Measurements from ENCODE around the gene FBRS.
"Not testable (repeated sequence)": the region's sequence is repeated elsewhere in the genome, so short reads cannot be mapped to it uniquely, and the experiment has no call there.

The FBRS gene

GRCh38 chr16:30665155-30665829, 7.1 kb downstream of the FBRS start:
- no peak for DNase-seq (ENCODE audit: low spot score)

DNA sequence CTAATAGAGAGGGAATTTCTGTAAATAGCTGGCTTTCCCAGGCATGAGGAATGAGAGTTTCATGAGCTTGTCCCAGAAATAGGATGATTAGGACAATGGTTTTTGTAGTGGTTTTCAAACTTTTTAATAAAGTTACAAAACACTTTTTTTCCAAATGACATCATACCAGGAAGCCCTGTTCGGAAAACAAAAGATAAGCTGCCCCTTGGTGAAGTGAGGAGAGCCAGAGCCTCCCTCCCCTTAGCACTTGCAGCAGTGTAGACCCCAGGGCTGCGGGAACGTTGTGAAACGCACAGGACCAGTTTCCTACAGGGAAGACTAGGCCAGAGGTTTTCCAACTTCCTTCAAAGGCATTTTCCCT, 7.6 kb downstream of the FBRS start:
- no peak for DNase-seq (ENCODE audit: low spot score)

DNA sequence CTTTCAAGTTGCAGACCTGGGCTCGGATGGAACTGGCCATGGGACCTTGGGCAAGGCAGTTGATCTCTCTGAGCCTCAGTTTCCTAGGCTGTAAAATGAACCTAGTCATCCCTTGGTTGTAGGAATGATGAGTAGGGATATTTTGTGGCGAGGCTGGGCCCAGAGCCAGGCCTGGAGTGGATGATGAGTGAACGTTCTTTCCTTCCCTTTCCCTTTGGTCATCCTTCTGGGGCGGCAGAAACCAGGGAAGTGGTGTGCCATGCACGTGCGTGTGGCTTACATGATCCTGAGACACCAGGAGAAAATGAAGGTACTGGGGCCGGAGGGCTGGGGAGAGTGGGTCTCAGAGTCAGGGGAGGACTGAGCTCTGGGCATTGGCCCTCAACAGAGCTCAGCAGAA, 8.4 kb downstream of the FBRS start:
- DNase-seq (ENCODE audit: low spot score): no peak

GRCh38 chr16:30667361-30667905, 9.2 kb downstream of the FBRS start:
- DNase-seq (ENCODE audit: low spot score): no peak

DNA sequence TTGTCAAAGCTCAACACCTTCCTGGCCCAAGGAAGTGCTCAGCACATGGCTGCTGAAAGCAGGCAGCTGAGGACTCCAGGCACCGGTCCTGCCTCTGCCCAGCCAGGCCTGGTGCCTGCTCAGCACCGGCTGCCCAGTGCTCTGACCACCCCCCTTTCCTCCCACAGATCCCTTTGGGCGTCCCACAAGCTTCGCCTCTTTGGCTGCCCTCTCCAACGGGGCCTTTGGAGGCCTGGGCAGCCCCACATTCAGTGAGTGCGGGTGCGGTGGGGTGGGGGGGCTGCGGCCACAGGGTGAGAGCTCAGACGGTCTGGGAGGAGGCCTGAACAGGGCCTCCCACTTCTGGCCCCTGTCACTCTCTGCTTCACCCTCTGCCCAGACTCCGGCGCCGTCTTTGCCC, 10.2 kb downstream of the FBRS start:
- DNase-seq (ENCODE audit: low spot score): no peak

- no peak for DNase-seq (ENCODE audit: low spot score)
These were observed 11.0 kb downstream of the FBRS start for GRCh38 chr16:30669026-30669902.

DNA sequence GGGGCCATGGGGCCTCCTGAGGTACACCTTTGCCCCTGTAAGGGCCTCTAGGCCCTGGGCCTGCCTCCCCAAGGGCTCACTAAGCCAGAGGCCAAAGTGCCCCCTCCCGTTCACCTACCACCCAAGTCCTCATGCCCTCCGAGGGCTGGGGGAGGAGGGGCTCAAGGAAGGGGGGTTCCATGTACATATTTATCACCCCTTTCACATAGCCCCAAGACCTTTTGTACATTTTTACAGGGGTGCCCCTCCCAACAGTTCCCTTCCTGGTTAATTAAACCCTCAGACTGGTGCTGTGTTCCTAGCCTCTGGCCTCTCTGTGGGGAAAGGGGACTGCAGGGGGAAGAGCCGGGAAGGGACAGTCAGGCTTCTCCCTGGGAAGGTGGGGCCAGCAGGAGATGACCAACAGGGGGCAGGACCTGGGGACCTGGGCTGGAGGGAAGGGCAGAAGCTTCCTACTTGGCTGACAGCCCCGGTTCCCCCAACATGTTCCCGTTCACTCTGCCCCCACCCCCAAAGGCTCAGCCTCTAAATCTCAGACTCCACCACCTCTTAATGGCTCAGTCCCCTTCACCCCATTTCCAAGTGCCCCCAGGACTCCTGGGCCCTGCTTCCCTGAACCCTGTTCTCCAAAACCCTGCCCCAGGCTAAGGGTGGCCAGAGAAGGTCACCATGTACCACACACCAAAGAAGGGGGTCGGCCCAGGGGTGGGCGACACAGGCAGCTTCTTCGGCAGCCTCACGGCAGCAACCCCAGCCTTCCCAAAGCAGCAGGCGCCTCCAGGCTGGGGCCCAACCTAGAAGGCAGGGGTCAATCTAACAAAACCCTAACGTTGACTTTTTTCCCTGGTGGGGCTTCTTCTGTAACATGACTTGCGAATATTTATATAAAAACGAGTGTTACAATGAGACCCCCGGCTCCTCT, 11.9 kb downstream of the FBRS start:
- no peak for DNase-seq (ENCODE audit: low spot score)

GRCh38 chr16:30675143-30675542, 16.9 kb downstream of the FBRS start:
- DNase-seq (ENCODE audit: low spot score): no peak

- no peak for DNase-seq (ENCODE audit: low spot score)
These were observed 19.8 kb downstream of the FBRS start for GRCh38 chr16:30677931-30678585.

DNA sequence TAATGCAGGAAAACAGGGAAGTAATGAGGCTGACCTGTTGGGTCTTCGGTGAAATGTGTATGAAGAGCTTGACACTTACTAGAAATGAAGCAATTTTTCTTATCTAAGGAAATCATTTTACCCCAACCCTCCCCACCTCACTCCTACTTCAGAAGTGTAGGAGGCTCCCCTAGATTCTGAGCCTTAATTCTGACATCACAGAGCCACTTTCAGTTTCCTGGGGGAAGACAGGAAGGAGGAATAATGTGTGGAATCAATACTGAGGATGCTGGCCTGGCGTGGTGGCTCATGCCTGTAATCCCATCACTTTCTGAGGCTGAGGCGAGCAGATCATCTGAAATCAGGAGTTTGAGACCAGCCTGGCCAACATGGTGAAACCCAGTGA, 20.3 kb downstream of the FBRS start:
- no peak for DNase-seq (ENCODE audit: low spot score)

DNA sequence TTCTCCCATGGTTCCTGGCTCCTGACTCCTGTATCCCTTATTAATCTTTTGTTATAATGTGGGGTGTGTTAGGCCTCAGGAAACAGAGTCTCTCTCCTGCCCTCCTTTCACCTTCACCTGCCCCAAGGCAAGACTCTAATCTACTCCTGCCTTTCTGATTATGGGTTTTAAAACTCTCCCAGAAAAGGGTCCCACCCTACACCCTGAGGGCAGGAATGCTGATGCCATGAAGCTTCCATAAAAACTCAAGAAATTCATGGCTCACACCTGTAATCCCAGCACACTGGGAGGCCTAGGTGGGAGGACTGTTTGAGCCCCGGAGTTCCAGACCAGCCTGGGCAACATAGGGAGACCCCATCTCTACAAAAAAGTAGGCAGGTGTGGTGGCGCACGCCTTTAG, 22.1 kb downstream of the FBRS start:
- DNase-seq (ENCODE audit: low spot score): no peak

GRCh38 chr16:30688701-30689100, 30.5 kb downstream of the FBRS start:
- no peak for DNase-seq (ENCODE audit: low spot score)

- DNase-seq (ENCODE audit: low spot score): no peak
These were observed 33.7 kb downstream of the FBRS start for GRCh38 chr16:30691907-30692306.

DNA sequence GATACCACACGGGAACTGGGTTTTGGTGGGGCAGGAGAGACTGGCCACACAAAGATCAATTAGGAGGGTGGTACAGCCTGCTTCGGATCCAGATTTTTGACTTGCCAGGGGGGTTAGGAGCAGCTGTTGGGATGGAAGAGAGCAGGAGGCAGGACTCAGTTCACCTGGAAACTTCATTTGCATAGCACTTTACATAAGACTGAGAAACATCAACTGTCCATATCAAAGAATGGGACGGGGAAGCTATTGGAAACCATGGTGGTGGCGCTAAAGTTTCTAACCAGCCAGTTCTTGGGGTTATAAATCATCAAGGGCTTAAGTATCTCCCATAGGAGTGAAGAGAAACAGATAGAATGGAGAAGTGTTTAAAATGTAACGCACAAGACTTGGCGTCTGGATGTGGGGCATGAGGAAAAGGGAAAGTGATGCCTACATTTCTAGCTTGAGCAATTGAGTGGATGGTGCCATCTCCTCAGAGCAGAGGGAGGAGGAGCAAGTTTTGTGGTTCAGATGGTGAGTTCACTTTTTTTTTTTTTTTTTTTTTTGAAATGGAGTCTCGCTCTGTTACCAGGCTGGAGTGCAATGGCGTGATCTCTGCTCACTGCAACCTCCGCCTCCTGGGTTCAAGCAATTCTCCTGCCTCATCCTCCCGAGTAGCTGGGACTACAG, 34.3 kb downstream of the FBRS start:
- no peak for DNase-seq (ENCODE audit: low spot score)

DNA sequence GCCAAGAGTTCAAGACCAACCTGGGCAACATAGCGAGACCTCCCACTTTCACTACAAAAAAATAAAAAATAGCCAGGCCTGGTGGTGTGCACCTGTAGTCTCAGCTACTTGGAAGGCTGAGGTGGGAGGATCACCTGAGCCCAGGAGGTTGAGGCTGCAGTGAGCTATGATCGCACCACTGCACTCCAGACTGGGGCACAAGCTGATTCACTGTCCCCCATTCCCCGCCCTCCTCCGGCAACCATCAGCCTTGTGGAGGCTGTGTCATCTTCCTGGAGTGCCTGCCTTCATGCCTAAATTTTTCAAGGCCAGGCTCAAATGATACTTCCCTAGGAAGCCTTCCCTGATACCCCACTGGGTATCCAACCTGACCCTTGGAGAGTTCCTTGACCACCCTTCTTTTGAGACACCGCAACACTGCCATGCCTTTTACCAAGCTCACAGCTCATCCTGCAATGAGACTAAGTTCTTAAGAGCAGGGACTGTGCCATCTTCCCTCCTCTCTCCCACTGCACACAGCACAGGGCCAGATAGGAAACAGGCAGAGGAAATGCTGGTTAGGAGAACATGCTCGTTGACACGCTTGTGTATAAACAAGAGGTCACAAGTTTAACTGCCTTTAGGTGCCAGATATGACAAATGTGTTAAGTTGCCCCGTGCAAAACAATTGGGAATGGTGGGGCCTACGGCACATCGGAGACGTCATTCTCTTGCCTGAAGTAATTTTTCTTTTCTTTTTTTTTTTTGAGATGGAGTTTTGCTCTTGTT, 36.9 kb downstream of the FBRS start:
- DNase-seq (ENCODE audit: low spot score): no peak

- not testable (repeated sequence) for DNase-seq (ENCODE audit: low spot score)
These were observed 38.4 kb downstream of the FBRS start for GRCh38 chr16:30696646-30697045.

DNA sequence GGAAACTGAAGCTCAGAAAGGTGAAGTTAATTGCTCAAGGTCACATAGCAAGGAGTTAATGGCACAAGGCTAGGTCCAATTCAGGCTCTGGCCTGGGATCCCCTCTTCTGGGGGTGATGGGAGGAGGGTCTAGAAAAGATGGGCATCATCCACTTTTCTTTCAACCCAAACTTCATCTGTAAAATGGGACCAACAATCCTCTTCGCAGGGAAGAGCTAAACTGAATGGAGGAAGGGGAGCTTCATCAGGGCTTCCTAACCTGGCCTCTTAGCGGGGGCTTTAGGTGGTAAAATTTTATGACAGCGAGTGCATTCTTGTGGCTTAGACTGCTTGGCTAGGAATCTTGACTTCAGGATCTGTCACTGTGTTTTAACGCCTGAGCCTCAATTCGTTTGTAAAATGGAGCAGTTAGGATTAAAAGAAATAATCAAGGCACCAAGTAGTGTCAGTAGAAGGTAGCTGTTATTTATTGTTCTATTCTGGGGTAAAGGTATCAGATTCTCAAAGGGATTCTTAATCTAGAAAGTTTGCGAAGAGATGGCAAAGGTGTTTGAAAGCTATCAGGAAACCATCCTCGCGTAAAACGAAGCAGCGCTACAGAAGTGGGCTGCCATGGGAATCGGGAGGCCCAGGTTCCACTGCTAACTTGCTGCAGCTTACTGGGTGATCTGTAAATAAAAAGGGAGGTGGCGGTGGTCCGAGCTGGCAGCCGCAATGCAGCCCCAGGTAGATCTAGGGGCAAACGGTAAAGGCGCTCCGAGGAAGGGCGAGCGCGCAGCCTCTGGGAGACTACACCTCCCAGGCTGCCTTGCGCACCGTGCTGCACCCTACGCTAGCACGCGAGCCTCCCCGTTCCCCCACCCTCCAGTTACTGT, 39.3 kb downstream of the FBRS start:
- DNase-seq (ENCODE audit: low spot score): peak; percentile 98

DNA sequence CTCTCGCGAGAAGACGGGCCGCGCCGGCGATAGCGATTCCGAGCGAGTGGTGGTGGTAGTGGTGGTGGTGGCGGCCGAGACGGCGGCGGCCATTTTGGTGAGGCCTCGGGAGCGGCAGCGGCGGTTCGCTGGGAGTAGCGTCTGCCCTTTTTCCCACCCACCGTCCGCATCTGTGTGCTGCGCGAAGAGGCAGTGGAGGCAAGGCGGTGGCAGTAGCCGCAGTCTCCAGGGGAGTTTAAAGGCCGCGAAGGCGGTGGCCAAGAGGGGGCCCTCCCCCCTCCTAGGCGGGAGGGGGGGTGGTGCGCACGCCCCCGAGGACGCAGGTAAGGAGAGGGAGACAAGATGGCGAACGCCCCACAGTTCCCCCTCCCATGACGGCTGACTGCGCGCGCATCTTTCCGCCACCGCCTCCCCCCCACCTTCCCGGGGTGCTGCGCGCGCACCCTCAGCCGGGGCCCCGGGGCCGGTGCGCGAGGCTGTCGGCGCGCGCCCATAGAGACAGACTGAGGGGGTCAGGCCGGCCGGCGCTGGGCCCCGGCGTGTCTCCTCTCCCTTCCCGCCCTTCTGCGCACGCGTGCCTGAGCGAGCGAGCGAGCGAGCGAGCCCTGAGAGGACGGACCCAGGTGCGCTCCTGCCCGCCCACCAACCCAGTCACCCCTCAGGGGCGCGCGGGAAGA, 40.0 kb downstream of the FBRS start:
- peak; percentile 92 for DNase-seq (ENCODE audit: low spot score)

Measured in cerebellar cortex (tissue), 1 donor.